Neural cell (in vitro differentiated cells): Measurements from ENCODE around the gene TRIP6. TPM values are rescaled to one million over a fixed set of nuclear protein-coding genes. Genes with fewer than 3 reads are reported as not detected.

ENCODE experiments used
- polyA plus RNA-seq: library from polyadenylated mRNA; depleted of rRNA; stranded (reverse); fragments of >200 nt; gene quantifications from 2 replicates; pipeline ENCODE4 v1.2.3, GENCODE V29; 2014
- small RNA-seq, 3 experiments: library from RNA; depleted of rRNA; stranded (forward); fragments of <200 nt; gene quantifications; one replicate each; pipeline ENCODE3, GENCODE V24; 2012

Gene TRIP6
- polyA plus RNA-seq, 1 donor from 2014 or later = 2.1 TPM

Small RNA genes within 50 kb of the gene (small RNA-seq; reads per million reads assigned to genes)
- 0 reads per million in 3 experiments for gene RN7SL549P
- gene RN7SL750P = 0 reads per million in 3 experiments

Other genes with a start within 250 kb of the TRIP6 start
- gene TFR2, start 225.8 kb upstream of the TRIP6 start, polyA plus RNA-seq = 21.0 and 23.5 TPM in 2 replicates
- gene ACTL6B, start 210.9 kb upstream of the TRIP6 start, polyA plus RNA-seq = 339 and 389 TPM in 2 replicates
- 279 and 284 TPM in 2 replicates for gene GNB2, start 193.6 kb upstream of the TRIP6 start, polyA plus RNA-seq
- 28.3 and 33.5 TPM in 2 replicates for gene GIGYF1, start 173.1 kb upstream of the TRIP6 start, polyA plus RNA-seq
- 92.1 and 104 TPM in 2 replicates for gene POP7, start 161.3 kb upstream of the TRIP6 start, polyA plus RNA-seq
- gene EPO, start 146.9 kb upstream of the TRIP6 start, polyA plus RNA-seq = not detected in 2 replicates
- gene ZAN, start 133.8 kb upstream of the TRIP6 start, polyA plus RNA-seq = not detected in 2 replicates
- gene EPHB4, start 39.9 kb upstream of the TRIP6 start, polyA plus RNA-seq = 0.92 and 1.4 TPM in 2 replicates
- 21.2 and 29.0 TPM in 2 replicates for gene SLC12A9, start 14.7 kb upstream of the TRIP6 start, polyA plus RNA-seq
- 59.9 and 65.2 TPM in 2 replicates for gene SRRT, start 7.7 kb downstream of the TRIP6 start, polyA plus RNA-seq
- gene UFSP1, start 22.3 kb downstream of the TRIP6 start, polyA plus RNA-seq = 2.4 and 5.0 TPM in 2 replicates
- gene ACHE, start 28.5 kb downstream of the TRIP6 start, polyA plus RNA-seq = 12.2 and 14.3 TPM in 2 replicates
- not detected in 2 replicates for gene MUC3A, start 82.1 kb downstream of the TRIP6 start, polyA plus RNA-seq
- not detected in 2 replicates for gene MUC12, start 102.2 kb downstream of the TRIP6 start, polyA plus RNA-seq
- not detected in 2 replicates for gene MUC17, start 152.7 kb downstream of the TRIP6 start, polyA plus RNA-seq
- 0.01 and 0.12 TPM in 2 replicates for gene TRIM56, start 218.1 kb downstream of the TRIP6 start, polyA plus RNA-seq